Tibial nerve (tissue), 4 donors: Measurements from ENCODE around the gene VGLL1. TPM values are rescaled to one million over a fixed set of nuclear protein-coding genes. Genes with fewer than 3 reads are reported as not detected.

Source experiments
- DNase-seq, 2 donors: peaks; one replicate each; pipeline ENCODE4 v3.0.0-alpha.2; 2019; ENCODE audit warnings: low spot score in 2 of 2
- H3K27ac ChIP-seq, 4 donors: fragments of 200-600 bp; sonication (generic) in 3 of 4; one replicate each; pipeline ENCODE4 v1.5.1; 2017 to 2019; ENCODE audit warnings: mild to moderate bottlenecking in 1 of 4
- H3K27me3 ChIP-seq, 2 donors: fragments of 200-600 bp; sonication (generic) in 1 of 2; one replicate each; pipeline versions ENCODE4 v1.5.1 to v1.6.0; 2017 to 2019
- H3K36me3 ChIP-seq, 3 donors: fragments of 200-600 bp; sonication (generic); one replicate each; pipeline ENCODE4 v1.5.1; 2018 to 2019
- H3K4me1 ChIP-seq, 4 donors: fragments of 200-600 bp; sonication (generic) in 3 of 4; one replicate each; pipeline ENCODE4 v1.5.1; 2017 to 2019
- H3K4me3 ChIP-seq, 4 donors: fragments of 200-600 bp; sonication (generic) in 3 of 4; one replicate each; pipeline ENCODE4 v1.5.1; 2017 to 2019; ENCODE audit warnings: mild to moderate bottlenecking in 1 of 4, moderate library complexity in 1 of 4
- H3K9me3 ChIP-seq, 4 donors: fragments of 200-600 bp; sonication (generic) in 3 of 4; one replicate each; pipeline ENCODE4 v1.5.1; 2017 to 2019
- CTCF ChIP-seq, 5 experiments: fragments of 200-600 bp in 3 of 5; fragments of 450-650 bp in 2 of 5; sonication (generic) in 3 of 5; IDR thresholded peaks; one replicate each; pipeline ENCODE4 v1.5.1; 2016 to 2019; ENCODE audit warnings: antibody characterized with exemption in 5 of 5, mild to moderate bottlenecking in 3 of 5, moderate library complexity in 2 of 5
- EP300 ChIP-seq, 2 donors: sonication (generic); formaldehyde crosslinking; IDR thresholded peaks; one replicate each; pipeline ENCODE4 v1.6.1; 2017; ENCODE audit warnings: antibody characterized with exemption in 2 of 2, mild to moderate bottlenecking in 1 of 2
- POLR2A ChIP-seq, 2 donors: fragments of 450-650 bp; IDR thresholded peaks; one replicate each; pipeline ENCODE4 v1.6.1; 2017; ENCODE audit warnings: antibody characterized with exemption in 2 of 2, mild to moderate bottlenecking in 2 of 2, moderate library complexity in 2 of 2
- WGBS, 2 donors: methylation state at CpG; one replicate each; pipeline ENCODE4 v1.1.5; 2018; 5-methylcytosine and 5-hydroxymethylcytosine counted together
- total RNA-seq, 4 donors: library from RNA; depleted of rRNA; stranded (reverse); fragments of >200 nt; gene quantifications; one replicate each; pipeline ENCODE4 v1.1.0, GENCODE V29; 2016

VGLL1 gene
- total RNA-seq, 4 donors from 2014 or later: not detected

DNA sequence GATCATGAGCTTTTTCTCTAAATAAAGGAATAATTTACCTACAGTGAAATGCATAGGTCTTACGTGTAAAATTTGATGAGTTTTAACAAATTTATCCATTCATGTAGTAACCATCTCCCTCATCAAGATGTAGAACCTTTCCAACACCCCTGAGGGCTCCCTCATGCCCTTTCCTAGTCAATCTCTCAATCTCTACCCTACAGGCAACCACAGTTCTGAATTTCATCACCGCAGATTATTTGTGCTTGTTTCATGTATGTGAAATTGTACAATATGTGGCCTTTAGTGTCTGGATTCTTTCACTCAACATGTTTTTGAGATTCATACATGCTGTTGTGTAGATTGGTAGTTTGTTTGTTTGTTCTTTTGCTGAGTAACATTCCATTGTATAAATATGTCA is 2.1 kb downstream of the VGLL1 start:
- 83 to 92% methylated on average over 2 of the region's 2 CpGs for WGBS, 2 donors
- DNase-seq: no peak
- Histone ChIP-seq H3K9me3 (no peaks in the 10 kb centered on the region), H3K4me3 (no peak overlapping the region), H3K27ac (no peak overlapping the region), H3K36me3 (no peaks in the 10 kb centered on the region), H3K27me3 (peaks cover 0 to 7% of the 10 kb centered on the region in 2 donors), H3K4me1 (no peaks in the 10 kb centered on the region)
- no peak for TF ChIP-seq EP300 (IDR thresholded peaks at IDR 0.05)
- no peak for TF ChIP-seq CTCF (IDR thresholded peaks at IDR 0.05)
- TF ChIP-seq POLR2A (IDR thresholded peaks at IDR 0.05): no peak

GRCh38 chrX:136538811-136539210 is 6.8 kb downstream of the VGLL1 start:
- no peak for TF ChIP-seq POLR2A (IDR thresholded peaks at IDR 0.05)
- H3K27me3 ChIP-seq: no peaks in the 10 kb centered on the region
- H3K9me3 ChIP-seq: no peaks in the 10 kb centered on the region
- WGBS, 2 donors: 71 to 87% methylated on average over 2 of the region's 2 CpGs
- no peak overlapping the region for H3K27ac ChIP-seq
- H3K36me3 ChIP-seq: no peaks in the 10 kb centered on the region
- H3K4me3 ChIP-seq: no peak overlapping the region
- DNase-seq: no peak
- no peaks in the 10 kb centered on the region for H3K4me1 ChIP-seq

- H3K4me3 ChIP-seq: no peak overlapping the region
- no peaks in the 10 kb centered on the region for H3K9me3 ChIP-seq
- no peaks in the 10 kb centered on the region for H3K4me1 ChIP-seq
- 74 to 93% methylated on average over 5 of the region's 5 CpGs for WGBS, 2 donors
- H3K27ac ChIP-seq: no peak overlapping the region
- no peaks in the 10 kb centered on the region for H3K27me3 ChIP-seq
- TF ChIP-seq POLR2A (IDR thresholded peaks at IDR 0.05) (no peak), EP300 (IDR thresholded peaks at IDR 0.05) (no peak), CTCF (IDR thresholded peaks at IDR 0.05) (no peak)
- DNase-seq: no peak
- no peaks in the 10 kb centered on the region for H3K36me3 ChIP-seq
Observed at GRCh38 chrX:136540226-136540625, 8.2 kb downstream of the VGLL1 start.

- no peak for TF ChIP-seq CTCF (IDR thresholded peaks at IDR 0.05)
- no peak for TF ChIP-seq EP300 (IDR thresholded peaks at IDR 0.05)
- TF ChIP-seq POLR2A (IDR thresholded peaks at IDR 0.05): no peak
- H3K9me3 ChIP-seq: no peaks in the 10 kb centered on the region
- no peak overlapping the region for H3K4me3 ChIP-seq
- 64% methylated on average over 3 of the region's 3 CpGs; no CpG with 5 or more reads in 1 of the 2 donors for WGBS, 2 donors
- H3K36me3 ChIP-seq: no peaks in the 10 kb centered on the region
- no peak for DNase-seq
- H3K27me3 ChIP-seq: no peaks in the 10 kb centered on the region
- H3K27ac ChIP-seq: no peak overlapping the region
- no peaks in the 10 kb centered on the region for H3K4me1 ChIP-seq
Observed at GRCh38 chrX:136541294-136541693, 9.3 kb downstream of the VGLL1 start.

DNA sequence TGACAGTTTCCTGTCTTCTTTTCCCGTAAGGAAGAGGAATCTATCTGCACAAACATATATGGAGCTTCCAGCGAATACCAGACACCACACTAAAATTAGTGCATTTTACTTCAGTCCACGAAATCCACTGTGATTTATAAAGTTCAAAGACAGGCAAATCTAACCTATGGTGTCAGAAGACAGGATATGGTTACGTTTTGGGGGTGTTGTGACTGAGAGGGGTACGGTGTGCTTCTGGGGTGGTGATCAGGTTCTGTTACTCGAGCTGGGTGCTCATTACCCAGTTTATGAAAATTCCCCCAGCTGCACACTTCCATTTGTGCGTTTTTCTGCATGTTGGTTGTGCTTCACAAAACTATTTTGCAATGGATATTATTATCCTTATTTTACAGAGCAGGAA is 10.3 kb downstream of the VGLL1 start:
- no peak overlapping the region for H3K27ac ChIP-seq
- H3K4me1 ChIP-seq: no peaks in the 10 kb centered on the region
- WGBS, 2 donors: 62 to 79% methylated on average over 7 of the region's 7 CpGs
- TF ChIP-seq CTCF (IDR thresholded peaks at IDR 0.05) (no peak), EP300 (IDR thresholded peaks at IDR 0.05) (no peak), POLR2A (IDR thresholded peaks at IDR 0.05) (no peak)
- H3K4me3 ChIP-seq: no peak overlapping the region
- no peak for DNase-seq
- no peaks in the 10 kb centered on the region for H3K9me3 ChIP-seq
- H3K27me3 ChIP-seq: no peaks in the 10 kb centered on the region
- no peaks in the 10 kb centered on the region for H3K36me3 ChIP-seq

GRCh38 chrX:136546371-136546781 is 14.4 kb downstream of the VGLL1 start:
- Histone ChIP-seq H3K4me3 (no peak overlapping the region), H3K9me3 (no peaks in the 10 kb centered on the region), H3K27ac (no peak overlapping the region), H3K36me3 (no peaks in the 10 kb centered on the region), H3K27me3 (no peaks in the 10 kb centered on the region), H3K4me1 (no peaks in the 10 kb centered on the region)
- DNase-seq: no peak
- TF ChIP-seq CTCF (IDR thresholded peaks at IDR 0.05): no peak
- no peak for TF ChIP-seq POLR2A (IDR thresholded peaks at IDR 0.05)
- no peak for TF ChIP-seq EP300 (IDR thresholded peaks at IDR 0.05)
- WGBS, 2 donors: 70 to 83% methylated on average over 1 to 3 of the region's 3 CpGs
